Keratinocyte (primary cell): ENCODE data around the gene GSC2. TPM values are rescaled to one million over a fixed set of nuclear protein-coding genes. Genes with fewer than 3 reads are reported as not detected.
A peak's percentile ranks its signal among the peaks of the same experiment; 100 is the strongest.

Experiments used
- DNase-seq: peaks from one replicate; pipeline ENCODE4 v3.0.0-alpha.2; 2011; ENCODE audit warnings: low read depth, missing footprints, low spot score
- FAIRE-seq: peaks from 2 replicates; lab custom pipeline; 2011; peaks lifted over from hg19 to GRCh38; lab: Jason Lieb, UNC
- H2AFZ ChIP-seq: 2 replicates; pipeline ENCODE4 v1.6.0; 2012; ENCODE audit warnings: low read length, control low read depth, inconsistent platforms; ENCODE audit not compliant: control insufficient read depth
- H3K27ac ChIP-seq: 2 replicates; pipeline ENCODE4 v1.5.1; 2011; ENCODE audit warnings: low read length; ENCODE audit not compliant: control insufficient read depth, insufficient read depth
- H3K27me3 ChIP-seq: 3 replicates; pipeline ENCODE4 v1.6.0; 2011; ENCODE audit warnings: low read length; ENCODE audit not compliant: control insufficient read depth, insufficient read depth; ENCODE audit errors: extremely low read depth
- H3K36me3 ChIP-seq, 2 experiments: 2 replicates in 1 of 2; 3 replicates in 1 of 2; pipeline ENCODE4 v1.5.1; 2011; ENCODE audit warnings: low read length in 2 of 2, mild to moderate bottlenecking in 1 of 2; ENCODE audit not compliant: control insufficient read depth in 2 of 2, insufficient read depth in 2 of 2; ENCODE audit errors: extremely low read depth in 1 of 2
- H3K4me1 ChIP-seq: 3 replicates; pipeline ENCODE4 v1.5.1; 2011; ENCODE audit warnings: low read length; ENCODE audit not compliant: control insufficient read depth, insufficient read depth; ENCODE audit errors: extremely low read depth
- H3K4me2 ChIP-seq: 3 replicates; pipeline ENCODE4 v1.6.0; 2011; ENCODE audit warnings: low read depth, low read length; ENCODE audit not compliant: control insufficient read depth, insufficient read depth; ENCODE audit errors: extremely low read depth
- H3K4me3 ChIP-seq, 3 experiments: fragments of 200-600 bp in 1 of 3; sonication (generic) in 1 of 3; 2 replicates in 2 of 3; 3 replicates in 1 of 3; pipeline ENCODE4 v1.5.1; 2011 to 2016; ENCODE audit warnings: low read length in 3 of 3, mild to moderate bottlenecking in 3 of 3, control low read depth in 2 of 3, inconsistent platforms in 1 of 3, low read depth in 1 of 3, mixed read lengths in 1 of 3, mixed run types in 1 of 3, moderate library complexity in 1 of 3; ENCODE audit not compliant: control insufficient read depth in 2 of 3, insufficient read depth in 2 of 3; ENCODE audit errors: extremely low read depth in 1 of 3
- H3K79me2 ChIP-seq: 2 replicates; pipeline ENCODE4 v1.6.0; 2012; ENCODE audit warnings: low read length; ENCODE audit not compliant: control insufficient read depth, insufficient read depth
- H3K9ac ChIP-seq: 3 replicates; pipeline ENCODE4 v1.6.0; 2011; ENCODE audit warnings: low read length; ENCODE audit not compliant: control insufficient read depth, insufficient read depth; ENCODE audit errors: extremely low read depth
- H3K9me1 ChIP-seq: 3 replicates; pipeline ENCODE4 v1.6.0; 2011; ENCODE audit warnings: low read length; ENCODE audit not compliant: control insufficient read depth, insufficient read depth; ENCODE audit errors: extremely low read depth
- H3K9me3 ChIP-seq: 2 replicates; pipeline ENCODE4 v1.5.1; 2012; ENCODE audit warnings: low read depth, low read length; ENCODE audit not compliant: control insufficient read depth
- H4K20me1 ChIP-seq: 3 replicates; pipeline ENCODE4 v1.6.0; 2011; ENCODE audit warnings: low read length; ENCODE audit not compliant: control insufficient read depth, insufficient read depth; ENCODE audit errors: extremely low read depth
- EZH2 ChIP-seq: IDR thresholded peaks from one replicate; pipeline ENCODE4 v1.6.1; 2012; ENCODE audit warnings: inconsistent platforms, mild to moderate bottlenecking, low read length, moderate library complexity
- dilution Hi-C: fragments of 300-500 bp; cut with MboI; formaldehyde crosslinking; loops from one replicate; pipeline ENCODE4 v1.7.0; 2020; ENCODE audit warnings: low sequenced_read_pairs; ENCODE audit not compliant: extremely low pct_ligation_motif_present
- polyA plus RNA-seq, 5 experiments: library from polyadenylated mRNA; depleted of rRNA in 3 of 5; stranded (reverse) in 3 of 5; stranded (forward) in 1 of 5; unstranded in 1 of 5; fragments of >200 nt; gene quantifications; 1 replicate in 1 of 5; 2 replicates in 3 of 5; 3 replicates in 1 of 5; pipeline versions ENCODE4 v1.2.1 to v1.2.3, GENCODE V29; 2011 to 2012; ENCODE audit warnings: missing spikeins in 2 of 5, low read depth in 1 of 5, low replicate concordance in 1 of 5
- TF ChIP-seq, protein P1 (sequence below), 3 experiments: IDR thresholded peaks in 1 of 3; conservative IDR thresholded peaks in 1 of 3; optimal IDR thresholded peaks in 1 of 3; 2 replicates in 2 of 3; 3 replicates in 1 of 3; pipeline versions ENCODE3 to v1.5.1; 2011; ENCODE audit warnings: low read length in 3 of 3, mild to moderate bottlenecking in 3 of 3, moderate library complexity in 2 of 3, control low read depth in 1 of 3, inconsistent platforms in 1 of 3; ENCODE audit not compliant: insufficient read depth in 2 of 3; ENCODE audit errors: extremely low read depth in 1 of 3

GSC2 gene
- polyA plus RNA-seq, 1 donor (not counting 4 experiments of a cell fraction or from before 2014, with no cell fraction given), result not detected

DNA sequence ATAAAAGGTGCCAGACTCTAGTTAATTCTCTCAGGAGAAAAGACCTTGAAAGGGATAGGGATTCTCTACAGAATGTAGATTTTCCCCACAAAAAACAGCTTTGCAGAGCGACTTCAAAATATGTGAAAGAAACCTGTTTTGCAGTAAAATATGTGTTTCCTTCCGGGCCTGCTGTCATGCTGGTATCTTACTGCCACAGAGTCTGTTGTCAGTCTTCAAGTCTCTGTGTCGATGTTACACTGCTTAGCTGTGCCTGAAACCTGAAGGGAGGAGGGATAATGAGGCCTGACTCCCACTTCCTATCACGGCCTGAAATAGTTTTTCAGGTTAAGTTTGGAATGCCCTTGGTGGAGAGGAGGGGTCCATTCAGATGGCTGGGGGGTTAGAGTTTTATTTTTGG, 26.2 kb downstream of the GSC2 start:
- peaks cover 0 to 4% of the 10 kb centered on the region in 2 experiments for H3K36me3 ChIP-seq
- no peak for FAIRE-seq
- H4K20me1 ChIP-seq, result peaks cover 7% of the 10 kb centered on the region
- H3K79me2 ChIP-seq, result peaks cover 30% of the 10 kb centered on the region
- no peak for DNase-seq
- H3K9me3 ChIP-seq, result no peaks in the 10 kb centered on the region
- no peak overlapping the region for H3K27ac ChIP-seq
- H3K4me2 ChIP-seq, result no peak overlapping the region
- no peak overlapping the region for H3K9ac ChIP-seq
- dilution Hi-C loops, result no loop called here
- no peak overlapping the region for H2AFZ ChIP-seq
- peaks cover 23% of the 10 kb centered on the region for H3K4me1 ChIP-seq
- H3K27me3 ChIP-seq, result no peaks in the 10 kb centered on the region
- no peak for TF ChIP-seq EZH2
- H3K4me3 ChIP-seq, result no peak overlapping the region
- H3K9me1 ChIP-seq, result peaks cover 8% of the 10 kb centered on the region

DNA sequence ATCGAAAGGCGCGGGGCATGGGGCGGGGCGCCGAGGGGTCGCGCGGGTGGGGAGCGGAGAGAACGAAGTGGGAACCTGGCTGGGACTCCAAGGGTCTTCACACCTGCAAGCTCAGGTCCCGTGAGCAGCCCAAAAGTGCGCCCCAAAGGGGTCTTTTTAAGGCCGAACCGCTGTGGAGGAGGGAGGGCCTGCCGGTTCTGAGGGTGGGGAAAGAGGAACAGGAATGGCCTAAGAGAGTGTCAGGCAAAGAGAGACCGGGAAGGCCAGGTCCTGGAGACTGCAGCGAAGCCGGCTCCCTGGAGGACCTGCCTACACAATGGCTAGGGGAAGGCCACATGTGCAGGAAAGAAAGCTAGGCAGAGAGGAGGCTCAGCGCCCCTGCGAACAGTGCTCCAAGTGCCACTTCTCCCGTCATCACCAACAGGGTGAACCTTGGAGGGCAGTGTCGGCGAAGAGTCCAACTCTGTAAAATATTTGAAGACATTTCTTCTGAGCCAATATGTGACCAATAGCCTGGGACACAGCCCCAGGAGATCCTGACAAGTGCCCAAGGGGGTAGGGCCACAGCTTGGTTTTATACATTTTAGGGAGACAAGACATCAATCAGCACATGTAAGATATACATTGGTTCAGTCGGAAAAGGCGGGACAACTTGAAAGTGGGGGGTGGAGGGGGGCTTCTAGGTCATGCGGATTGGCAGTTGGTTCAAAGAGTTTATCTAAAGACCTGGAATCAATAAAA, 27.2 kb downstream of the GSC2 start:
- no peak for FAIRE-seq
- H3K9me1 ChIP-seq, result peaks cover 8% of the 10 kb centered on the region

More for the DNA sequence above, 27.2 kb downstream of the GSC2 start:
- no peak for TF ChIP-seq EZH2
- TF ChIP-seq, protein P1, sequence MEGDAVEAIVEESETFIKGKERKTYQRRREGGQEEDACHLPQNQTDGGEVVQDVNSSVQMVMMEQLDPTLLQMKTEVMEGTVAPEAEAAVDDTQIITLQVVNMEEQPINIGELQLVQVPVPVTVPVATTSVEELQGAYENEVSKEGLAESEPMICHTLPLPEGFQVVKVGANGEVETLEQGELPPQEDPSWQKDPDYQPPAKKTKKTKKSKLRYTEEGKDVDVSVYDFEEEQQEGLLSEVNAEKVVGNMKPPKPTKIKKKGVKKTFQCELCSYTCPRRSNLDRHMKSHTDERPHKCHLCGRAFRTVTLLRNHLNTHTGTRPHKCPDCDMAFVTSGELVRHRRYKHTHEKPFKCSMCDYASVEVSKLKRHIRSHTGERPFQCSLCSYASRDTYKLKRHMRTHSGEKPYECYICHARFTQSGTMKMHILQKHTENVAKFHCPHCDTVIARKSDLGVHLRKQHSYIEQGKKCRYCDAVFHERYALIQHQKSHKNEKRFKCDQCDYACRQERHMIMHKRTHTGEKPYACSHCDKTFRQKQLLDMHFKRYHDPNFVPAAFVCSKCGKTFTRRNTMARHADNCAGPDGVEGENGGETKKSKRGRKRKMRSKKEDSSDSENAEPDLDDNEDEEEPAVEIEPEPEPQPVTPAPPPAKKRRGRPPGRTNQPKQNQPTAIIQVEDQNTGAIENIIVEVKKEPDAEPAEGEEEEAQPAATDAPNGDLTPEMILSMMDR (optimal IDR thresholded peaks at IDR 0.05 in 1 of 3, IDR thresholded peaks at IDR 0.05 in 1 of 3, conservative IDR thresholded peaks at IDR 0.05 in 1 of 3; ENCODE audit: extremely low read depth in 1 of 3, insufficient read depth in 2 of 3, low read length in 3 of 3), result no peak
- H4K20me1 ChIP-seq, result peaks cover 12% of the 10 kb centered on the region
- H3K4me2 ChIP-seq, result peak overlapping the region; percentile 73
- dilution Hi-C loops, result no loop called here
- H3K4me1 ChIP-seq, result peaks cover 20% of the 10 kb centered on the region
- peaks cover 3 to 4% of the 10 kb centered on the region in 2 experiments for H3K36me3 ChIP-seq
- peak overlapping the region; percentile 48 for H3K9ac ChIP-seq
- no peak for DNase-seq
- peak overlapping the region; percentile 75 for H2AFZ ChIP-seq
- H3K79me2 ChIP-seq, result peaks cover 40% of the 10 kb centered on the region
- no peak overlapping the region for H3K27ac ChIP-seq
- peak overlapping the region; percentile 36 to 60 (median 37) for H3K4me3 ChIP-seq
- H3K27me3 ChIP-seq, result no peaks in the 10 kb centered on the region
- H3K9me3 ChIP-seq, result no peaks in the 10 kb centered on the region
